ENCODE measurements around the gene FRAT2. TPM values are rescaled to one million over a fixed set of nuclear protein-coding genes. Genes with fewer than 3 reads are reported as not detected.

Gene FRAT2
- total RNA-seq, 4 donors from 2014 or later = 9.3 to 28.7 (median 20.5) TPM

- ATAC-seq = no peak
- H3K27ac ChIP-seq = no peak overlapping the region
- TF ChIP-seq POLR2A (IDR thresholded peaks at IDR 0.05) = no peak
- TF ChIP-seq, protein P1, sequence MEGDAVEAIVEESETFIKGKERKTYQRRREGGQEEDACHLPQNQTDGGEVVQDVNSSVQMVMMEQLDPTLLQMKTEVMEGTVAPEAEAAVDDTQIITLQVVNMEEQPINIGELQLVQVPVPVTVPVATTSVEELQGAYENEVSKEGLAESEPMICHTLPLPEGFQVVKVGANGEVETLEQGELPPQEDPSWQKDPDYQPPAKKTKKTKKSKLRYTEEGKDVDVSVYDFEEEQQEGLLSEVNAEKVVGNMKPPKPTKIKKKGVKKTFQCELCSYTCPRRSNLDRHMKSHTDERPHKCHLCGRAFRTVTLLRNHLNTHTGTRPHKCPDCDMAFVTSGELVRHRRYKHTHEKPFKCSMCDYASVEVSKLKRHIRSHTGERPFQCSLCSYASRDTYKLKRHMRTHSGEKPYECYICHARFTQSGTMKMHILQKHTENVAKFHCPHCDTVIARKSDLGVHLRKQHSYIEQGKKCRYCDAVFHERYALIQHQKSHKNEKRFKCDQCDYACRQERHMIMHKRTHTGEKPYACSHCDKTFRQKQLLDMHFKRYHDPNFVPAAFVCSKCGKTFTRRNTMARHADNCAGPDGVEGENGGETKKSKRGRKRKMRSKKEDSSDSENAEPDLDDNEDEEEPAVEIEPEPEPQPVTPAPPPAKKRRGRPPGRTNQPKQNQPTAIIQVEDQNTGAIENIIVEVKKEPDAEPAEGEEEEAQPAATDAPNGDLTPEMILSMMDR (IDR thresholded peaks at IDR 0.05 in 4 of 5, conservative IDR thresholded peaks at IDR 0.05 in 1 of 5) = no peak
- H3K4me1 ChIP-seq = no peaks in the 10 kb centered on the region
- no peaks in the 10 kb centered on the region for H3K27me3 ChIP-seq
- peaks cover 0 to 83% of the 10 kb centered on the region in 2 donors for H3K36me3 ChIP-seq
- intact Hi-C loops (cut with DNase I; ENCODE audit: low total_unique reads) (no loop called here), in situ Hi-C loops (cut with MboI; ENCODE audit: low sequenced_read_pairs in 4 of 4) (no loop called here)
- H3K9me3 ChIP-seq = no peaks in the 10 kb centered on the region
- H3K4me3 ChIP-seq = no peak overlapping the region
- DNase-seq = no peak
Observed at GRCh38 chr10:97380516-97380915, 46.0 kb upstream of the FRAT2 start.

DNA sequence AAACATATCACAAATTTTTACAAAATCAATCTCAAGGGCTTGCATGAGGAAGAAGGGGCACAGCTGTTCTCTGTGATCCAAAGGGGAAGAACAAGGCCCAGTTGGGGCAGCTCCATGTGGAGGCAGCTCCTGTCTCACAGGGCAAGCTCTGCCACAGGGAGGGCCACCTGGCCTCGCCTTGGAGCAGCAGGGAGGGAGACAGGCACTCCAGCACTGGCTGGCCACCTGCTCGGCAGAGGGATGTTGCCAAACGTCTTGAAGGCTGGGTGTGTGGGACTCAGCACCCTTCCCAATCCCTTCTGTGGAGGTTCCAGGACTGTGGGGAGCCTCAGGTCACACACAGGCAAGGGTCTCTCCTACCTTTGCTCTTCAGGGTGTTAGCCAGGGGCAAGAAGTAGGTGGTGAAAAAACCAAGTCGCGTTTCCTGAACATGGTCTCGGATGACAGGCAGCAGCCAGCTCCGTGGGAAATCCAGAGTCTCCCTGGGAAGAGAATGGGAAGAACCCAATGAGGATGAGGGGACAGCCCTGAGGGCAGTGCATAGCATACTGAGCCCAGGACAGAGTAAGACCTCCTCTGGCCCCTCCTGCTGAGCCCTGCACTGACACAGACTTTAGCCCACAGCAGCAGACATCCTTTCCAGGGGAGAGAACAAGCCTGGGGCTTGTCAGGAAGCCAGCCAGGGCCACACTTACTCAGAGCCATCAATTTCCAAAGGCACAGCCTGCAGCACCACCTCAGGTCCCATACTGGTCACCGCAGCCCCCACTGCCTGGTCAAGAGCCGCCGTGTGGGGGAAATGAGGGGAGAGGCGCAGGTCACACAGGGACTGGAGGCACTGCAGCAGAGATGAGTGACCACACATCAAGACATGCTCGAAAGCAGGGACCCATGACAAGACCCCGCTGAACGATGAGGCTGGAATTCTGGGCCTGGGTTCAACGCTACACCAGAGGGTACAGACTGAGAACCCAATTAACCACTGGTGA is 44.7 kb upstream of the FRAT2 start:
- no peaks in the 10 kb centered on the region for H3K9me3 ChIP-seq
- TF ChIP-seq POLR2A (IDR thresholded peaks at IDR 0.05) = no peak
- TF ChIP-seq, protein P1 (IDR thresholded peaks at IDR 0.05 in 4 of 5, conservative IDR thresholded peaks at IDR 0.05 in 1 of 5) = no peak
- H3K36me3 ChIP-seq = peaks cover 0 to 79% of the 10 kb centered on the region in 2 donors
- ATAC-seq (no peak), DNase-seq (no peak)
- H3K4me1 ChIP-seq = no peaks in the 10 kb centered on the region
- no peak overlapping the region for H3K4me3 ChIP-seq
- no peak overlapping the region for H3K27ac ChIP-seq
- in situ Hi-C loops (cut with MboI; ENCODE audit: low sequenced_read_pairs in 4 of 4) (no loop called here), intact Hi-C loops (cut with DNase I; ENCODE audit: low total_unique reads) (no loop called here)
- no peaks in the 10 kb centered on the region for H3K27me3 ChIP-seq

DNA sequence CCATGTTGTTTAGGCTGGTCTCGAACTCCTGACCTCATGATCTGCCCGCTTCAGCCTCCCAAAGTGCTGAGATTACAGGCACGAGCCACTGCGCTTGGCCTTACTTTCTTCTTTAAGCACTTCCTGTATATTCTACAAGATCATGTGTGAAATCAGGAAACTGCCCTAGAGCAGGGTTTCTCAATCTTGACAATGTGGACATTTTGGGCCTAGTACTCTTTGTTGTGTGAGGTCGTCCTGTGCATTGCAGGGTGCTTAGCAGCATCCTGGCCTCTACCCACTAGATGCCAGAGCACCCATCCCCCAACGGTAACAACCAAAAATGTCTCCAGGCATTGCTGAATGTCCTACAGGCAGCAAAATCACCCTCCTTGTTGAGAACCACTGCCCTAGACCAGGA is 41.9 kb upstream of the FRAT2 start:
- DNase-seq (no peak), ATAC-seq (no peak)
- intact Hi-C loops (cut with DNase I; ENCODE audit: low total_unique reads) = no loop called here
- Histone ChIP-seq H3K9me3 (no peaks in the 10 kb centered on the region), H3K4me1 (no peaks in the 10 kb centered on the region), H3K36me3 (peaks cover 0 to 80% of the 10 kb centered on the region in 2 donors), H3K27me3 (no peaks in the 10 kb centered on the region), H3K27ac (no peak overlapping the region), H3K4me3 (no peak overlapping the region)
- in situ Hi-C loops (cut with MboI; ENCODE audit: low sequenced_read_pairs in 4 of 4) = no loop called here
- no peak for TF ChIP-seq POLR2A (IDR thresholded peaks at IDR 0.05)

GRCh38 chr10:97373456-97373855 is 38.9 kb upstream of the FRAT2 start:
- Histone ChIP-seq H3K9me3 (no peaks in the 10 kb centered on the region), H3K27me3 (no peaks in the 10 kb centered on the region), H3K27ac (no peak overlapping the region), H3K4me1 (no peaks in the 10 kb centered on the region), H3K36me3 (peaks cover 0 to 80% of the 10 kb centered on the region in 2 donors), H3K4me3 (no peak overlapping the region)
- TF ChIP-seq POLR2A (IDR thresholded peaks at IDR 0.05) = no peak
- TF ChIP-seq, protein P1 (IDR thresholded peaks at IDR 0.05 in 4 of 5, conservative IDR thresholded peaks at IDR 0.05 in 1 of 5) = no peak
- intact Hi-C loops (cut with DNase I; ENCODE audit: low total_unique reads) = no loop called here
- ATAC-seq = no peak
- in situ Hi-C loops (cut with MboI; ENCODE audit: low sequenced_read_pairs in 4 of 4) = no loop called here
- no peak for DNase-seq

GRCh38 chr10:97372233-97372875 is 37.8 kb upstream of the FRAT2 start:
- no peak for TF ChIP-seq POLR2A (IDR thresholded peaks at IDR 0.05)
- TF ChIP-seq, protein P1 (IDR thresholded peaks at IDR 0.05 in 4 of 5, conservative IDR thresholded peaks at IDR 0.05 in 1 of 5) = no peak
- no peaks in the 10 kb centered on the region for H3K9me3 ChIP-seq
- H3K4me3 ChIP-seq = no peak overlapping the region
- peaks cover 0 to 4% of the 10 kb centered on the region in 2 donors for H3K4me1 ChIP-seq
- in situ Hi-C loops (cut with MboI; ENCODE audit: low sequenced_read_pairs in 4 of 4) (no loop called here), intact Hi-C loops (cut with DNase I; ENCODE audit: low total_unique reads) (no loop called here)
- peaks cover 0 to 80% of the 10 kb centered on the region in 2 donors for H3K36me3 ChIP-seq
- H3K27ac ChIP-seq = no peak overlapping the region
- no peak for DNase-seq
- no peaks in the 10 kb centered on the region for H3K27me3 ChIP-seq
- no peak for ATAC-seq
